HL-60 (cell line): ENCODE results near the gene SPATA9.

Source experiments
- DNase-seq, 2 experiments: peaks; one replicate each; pipeline ENCODE4 v3.0.0-alpha.2; 2010 to 2020; ENCODE audit warnings: low read depth in 1 of 2, low spot score in 1 of 2
- H3K27ac ChIP-seq: fragments of 250-450 bp; sonication (Bioruptor Pico); replicated peaks from 2 replicates; pipeline ENCODE4 v1.5.1; 2020; ENCODE audit warnings: mild to moderate bottlenecking, moderate library complexity
- H3K27me3 ChIP-seq: fragments of 250-450 bp; sonication (Bioruptor Pico); 2 replicates; pipeline ENCODE4 v1.5.1; 2021; ENCODE audit warnings: mild to moderate bottlenecking, moderate library complexity; ENCODE audit not compliant: insufficient read depth, poor library complexity, severe bottlenecking
- H3K4me3 ChIP-seq: replicated peaks from 2 replicates; pipeline ENCODE4 v1.5.1; 2011; ENCODE audit warnings: mild to moderate bottlenecking, control low read depth, low read length; ENCODE audit not compliant: insufficient read depth
- GABPA ChIP-seq: IDR thresholded peaks from 2 replicates; pipeline ENCODE4 v1.6.1; 2012; ENCODE audit warnings: low read depth
- POLR2AphosphoS5 ChIP-seq: IDR thresholded peaks from 2 replicates; pipeline ENCODE4 v1.6.1; 2012; ENCODE audit warnings: low read depth
- SPI1 ChIP-seq: IDR thresholded peaks from 2 replicates; pipeline ENCODE4 v1.6.1; 2012; ENCODE audit warnings: low read depth, mild to moderate bottlenecking, borderline replicate concordance
- TF ChIP-seq, protein P1 (sequence below): IDR thresholded peaks from one replicate; pipeline ENCODE4 v1.5.1; 2011; ENCODE audit warnings: low read length, control low read depth, inconsistent platforms; ENCODE audit not compliant: insufficient read depth
- TF ChIP-seq, protein P2 (sequence below): IDR thresholded peaks from 2 replicates; pipeline ENCODE4 v1.6.1; 2012; ENCODE audit warnings: low read depth; ENCODE audit not compliant: insufficient replicate concordance

The SPATA9 gene

DNA sequence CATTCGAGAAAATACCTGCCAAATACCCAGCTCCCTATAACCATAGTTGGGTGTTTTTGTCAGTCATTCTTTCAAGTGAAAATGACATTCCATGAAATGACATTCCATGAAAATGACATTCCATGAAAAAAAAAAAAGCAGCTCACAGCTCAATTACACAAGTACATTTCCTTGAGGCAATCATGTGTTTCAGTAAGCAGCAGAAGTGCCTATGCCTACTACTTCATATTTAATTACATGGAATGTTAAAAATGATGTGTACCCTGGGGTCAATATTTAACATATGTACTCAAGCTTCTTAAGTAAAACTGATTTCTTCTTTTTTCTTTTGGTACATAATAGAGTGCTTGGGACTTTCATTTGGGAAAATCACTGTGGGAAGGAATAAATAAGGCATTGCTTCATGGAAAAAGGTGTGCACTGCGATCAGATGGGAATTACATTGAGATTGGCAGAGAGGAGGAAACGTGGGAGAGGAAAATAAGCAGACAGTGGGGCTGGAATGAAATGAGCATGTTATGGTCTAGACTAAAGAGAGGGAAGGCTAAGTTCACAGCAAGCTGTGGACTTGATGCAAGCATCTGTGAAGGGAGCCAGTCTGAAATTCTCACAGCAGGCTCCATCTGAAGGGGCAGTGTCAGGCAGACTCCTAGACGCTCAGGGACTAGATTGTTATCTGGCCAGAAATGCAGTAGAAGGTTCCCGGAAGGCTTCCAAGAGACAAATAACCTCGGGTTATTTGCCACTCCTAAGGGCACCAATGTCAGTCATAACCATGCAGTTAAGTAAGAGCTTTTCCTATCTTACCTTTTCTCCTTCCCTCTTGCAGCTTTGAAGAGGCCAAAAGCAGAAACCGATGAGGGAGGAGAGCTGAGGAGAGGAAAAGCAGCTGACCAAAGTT lies 15.2 kb upstream of the SPATA9 start:
- Histone ChIP-seq H3K27ac (no peak overlapping the region), H3K4me3 (no peak overlapping the region), H3K27me3 (no peaks in the 10 kb centered on the region)
- no peak for TF ChIP-seq GABPA
- no peak for TF ChIP-seq SPI1
- TF ChIP-seq, protein P1, sequence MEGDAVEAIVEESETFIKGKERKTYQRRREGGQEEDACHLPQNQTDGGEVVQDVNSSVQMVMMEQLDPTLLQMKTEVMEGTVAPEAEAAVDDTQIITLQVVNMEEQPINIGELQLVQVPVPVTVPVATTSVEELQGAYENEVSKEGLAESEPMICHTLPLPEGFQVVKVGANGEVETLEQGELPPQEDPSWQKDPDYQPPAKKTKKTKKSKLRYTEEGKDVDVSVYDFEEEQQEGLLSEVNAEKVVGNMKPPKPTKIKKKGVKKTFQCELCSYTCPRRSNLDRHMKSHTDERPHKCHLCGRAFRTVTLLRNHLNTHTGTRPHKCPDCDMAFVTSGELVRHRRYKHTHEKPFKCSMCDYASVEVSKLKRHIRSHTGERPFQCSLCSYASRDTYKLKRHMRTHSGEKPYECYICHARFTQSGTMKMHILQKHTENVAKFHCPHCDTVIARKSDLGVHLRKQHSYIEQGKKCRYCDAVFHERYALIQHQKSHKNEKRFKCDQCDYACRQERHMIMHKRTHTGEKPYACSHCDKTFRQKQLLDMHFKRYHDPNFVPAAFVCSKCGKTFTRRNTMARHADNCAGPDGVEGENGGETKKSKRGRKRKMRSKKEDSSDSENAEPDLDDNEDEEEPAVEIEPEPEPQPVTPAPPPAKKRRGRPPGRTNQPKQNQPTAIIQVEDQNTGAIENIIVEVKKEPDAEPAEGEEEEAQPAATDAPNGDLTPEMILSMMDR = no peak
- TF ChIP-seq POLR2AphosphoS5 = no peak
- TF ChIP-seq, protein P2, sequence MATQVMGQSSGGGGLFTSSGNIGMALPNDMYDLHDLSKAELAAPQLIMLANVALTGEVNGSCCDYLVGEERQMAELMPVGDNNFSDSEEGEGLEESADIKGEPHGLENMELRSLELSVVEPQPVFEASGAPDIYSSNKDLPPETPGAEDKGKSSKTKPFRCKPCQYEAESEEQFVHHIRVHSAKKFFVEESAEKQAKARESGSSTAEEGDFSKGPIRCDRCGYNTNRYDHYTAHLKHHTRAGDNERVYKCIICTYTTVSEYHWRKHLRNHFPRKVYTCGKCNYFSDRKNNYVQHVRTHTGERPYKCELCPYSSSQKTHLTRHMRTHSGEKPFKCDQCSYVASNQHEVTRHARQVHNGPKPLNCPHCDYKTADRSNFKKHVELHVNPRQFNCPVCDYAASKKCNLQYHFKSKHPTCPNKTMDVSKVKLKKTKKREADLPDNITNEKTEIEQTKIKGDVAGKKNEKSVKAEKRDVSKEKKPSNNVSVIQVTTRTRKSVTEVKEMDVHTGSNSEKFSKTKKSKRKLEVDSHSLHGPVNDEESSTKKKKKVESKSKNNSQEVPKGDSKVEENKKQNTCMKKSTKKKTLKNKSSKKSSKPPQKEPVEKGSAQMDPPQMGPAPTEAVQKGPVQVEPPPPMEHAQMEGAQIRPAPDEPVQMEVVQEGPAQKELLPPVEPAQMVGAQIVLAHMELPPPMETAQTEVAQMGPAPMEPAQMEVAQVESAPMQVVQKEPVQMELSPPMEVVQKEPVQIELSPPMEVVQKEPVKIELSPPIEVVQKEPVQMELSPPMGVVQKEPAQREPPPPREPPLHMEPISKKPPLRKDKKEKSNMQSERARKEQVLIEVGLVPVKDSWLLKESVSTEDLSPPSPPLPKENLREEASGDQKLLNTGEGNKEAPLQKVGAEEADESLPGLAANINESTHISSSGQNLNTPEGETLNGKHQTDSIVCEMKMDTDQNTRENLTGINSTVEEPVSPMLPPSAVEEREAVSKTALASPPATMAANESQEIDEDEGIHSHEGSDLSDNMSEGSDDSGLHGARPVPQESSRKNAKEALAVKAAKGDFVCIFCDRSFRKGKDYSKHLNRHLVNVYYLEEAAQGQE = no peak
- DNase-seq = no peak

DNA sequence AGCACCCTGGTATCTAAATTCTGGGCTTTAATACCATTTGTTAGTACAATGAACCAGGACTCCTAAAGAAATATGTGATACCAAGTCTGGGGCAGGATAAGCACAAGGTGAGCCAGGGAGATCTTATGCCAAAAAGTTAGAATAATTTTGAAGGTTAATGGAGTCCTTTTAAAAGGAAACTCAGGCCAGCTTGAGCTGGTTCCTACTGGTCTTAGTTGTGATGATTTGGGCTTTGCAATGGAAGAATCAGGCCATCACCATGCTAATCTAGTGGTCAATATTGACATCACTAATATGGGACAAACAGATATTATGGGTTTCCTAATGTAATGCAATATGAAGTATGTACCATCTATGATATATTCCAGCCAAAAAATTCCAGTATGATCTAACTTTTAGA lies 7.5 kb upstream of the SPATA9 start:
- Histone ChIP-seq H3K27ac (no peak overlapping the region), H3K4me3 (no peak overlapping the region), H3K27me3 (no peaks in the 10 kb centered on the region)
- TF ChIP-seq, protein P2 = no peak
- no peak for TF ChIP-seq SPI1
- TF ChIP-seq, protein P1 = no peak
- no peak for TF ChIP-seq GABPA
- TF ChIP-seq POLR2AphosphoS5 = no peak
- no peak for DNase-seq

DNA sequence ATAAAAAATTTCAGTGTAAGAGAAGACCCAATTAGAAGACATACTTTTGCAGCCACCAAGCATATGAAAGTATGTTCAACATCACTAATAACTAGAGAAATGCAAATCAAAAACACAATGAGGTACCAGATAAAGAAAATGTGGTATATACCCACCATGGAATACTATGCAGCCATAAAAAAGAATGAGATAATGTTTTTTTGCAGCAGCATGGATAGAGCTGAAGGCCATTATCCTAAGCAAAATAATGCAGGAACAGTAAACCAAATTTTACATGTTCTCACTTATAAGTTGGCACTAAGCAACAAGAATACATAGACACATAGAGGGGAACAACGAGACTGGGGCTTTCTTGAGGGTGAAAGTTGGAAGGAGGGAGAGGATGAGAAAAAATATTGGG lies 6.9 kb upstream of the SPATA9 start:
- Histone ChIP-seq H3K27ac (no peak overlapping the region), H3K27me3 (no peaks in the 10 kb centered on the region), H3K4me3 (no peak overlapping the region)
- DNase-seq = no peak
- TF ChIP-seq GABPA (no peak), POLR2AphosphoS5 (no peak), SPI1 (no peak)
- TF ChIP-seq, protein P1 = no peak
- TF ChIP-seq, protein P2 = no peak
